Mesendoderm (in vitro differentiated cells): ENCODE measurements around the gene MVP.

Experiments used
- DNase-seq: peaks from one replicate; pipeline ENCODE4 v3.0.0; 2013
- H2AK5ac ChIP-seq: 2 replicates; pipeline ENCODE4 v1.6.1; 2013; ENCODE audit warnings: low read length, inconsistent platforms
- H2BK120ac ChIP-seq: 2 replicates; pipeline ENCODE4 v1.6.1; 2013; ENCODE audit warnings: low read depth, mild to moderate bottlenecking, low read length, moderate library complexity, mixed read lengths
- H2BK15ac ChIP-seq: replicated peaks from 2 replicates; pipeline ENCODE4 v1.6.1; 2013; ENCODE audit warnings: low read depth, mild to moderate bottlenecking, moderate library complexity
- H2BK5ac ChIP-seq: 2 replicates; pipeline ENCODE4 v1.6.1; 2013; ENCODE audit warnings: low read length, inconsistent platforms
- H3K18ac ChIP-seq: 2 replicates; pipeline ENCODE4 v1.6.1; 2013; ENCODE audit warnings: mild to moderate bottlenecking, low read length, mixed read lengths
- H3K23ac ChIP-seq: one replicate; pipeline ENCODE4 v1.6.1; 2013; ENCODE audit warnings: low read length
- H3K27ac ChIP-seq: 2 replicates; pipeline ENCODE4 v1.5.1; 2013; ENCODE audit warnings: low read depth, mild to moderate bottlenecking, inconsistent platforms, low read length, moderate library complexity
- H3K27me3 ChIP-seq: 2 replicates; pipeline ENCODE4 v1.6.1; 2013; ENCODE audit warnings: low read length, control low read depth, mild to moderate bottlenecking, inconsistent platforms; ENCODE audit not compliant: insufficient read depth, poor library complexity
- H3K36me3 ChIP-seq: 2 replicates; pipeline ENCODE4 v1.6.1; 2013; ENCODE audit warnings: low read length, inconsistent platforms; ENCODE audit not compliant: control insufficient read depth, insufficient read depth
- H3K4ac ChIP-seq: one replicate; pipeline ENCODE4 v1.6.1; 2013; ENCODE audit warnings: low read depth, mild to moderate bottlenecking, low read length, moderate library complexity
- H3K4me1 ChIP-seq: 2 replicates; pipeline ENCODE4 v1.6.1; 2013; ENCODE audit warnings: low read depth, low read length, inconsistent platforms; ENCODE audit not compliant: control insufficient read depth
- H3K4me2 ChIP-seq: 2 replicates; pipeline ENCODE4 v1.6.1; 2013; ENCODE audit warnings: low read length
- H3K4me3 ChIP-seq: 2 replicates; pipeline ENCODE4 v1.5.1; 2013; ENCODE audit warnings: mild to moderate bottlenecking, low read length
- H3K56ac ChIP-seq: one replicate; pipeline ENCODE4 v1.6.1; 2013; ENCODE audit warnings: low read length
- H3K79me1 ChIP-seq: 2 replicates; pipeline ENCODE4 v1.6.1; 2013; ENCODE audit warnings: low read length, inconsistent platforms
- H3K79me2 ChIP-seq: 2 replicates; pipeline ENCODE4 v1.6.1; 2013; ENCODE audit warnings: mild to moderate bottlenecking, low read length; ENCODE audit not compliant: control insufficient read depth, insufficient read depth
- H3K9ac ChIP-seq: 2 replicates; pipeline ENCODE4 v1.6.1; 2013; ENCODE audit warnings: low read length, inconsistent platforms
- H4K5ac ChIP-seq: one replicate; pipeline ENCODE4 v1.6.1; 2013; ENCODE audit warnings: low read length
- H4K8ac ChIP-seq: one replicate; pipeline ENCODE4 v1.6.1; 2013; ENCODE audit warnings: low read depth, mild to moderate bottlenecking, control low read depth, low read length, moderate library complexity
- WGBS: extraction: QIAGEN DNeasy Blood & Tissue Kit; methylation state at CpG from one replicate; pipeline ENCODE4 v1.1.7; 2013; ENCODE audit warnings: low lambda C conversion rate, missing lambda C conversion rate; ENCODE audit not compliant: insufficient coverage; ENCODE audit errors: extremely low coverage; 5-methylcytosine and 5-hydroxymethylcytosine counted together

The MVP gene

GRCh38 chr16:29858149-29858849 lies 38.0 kb downstream of the MVP start:
- no peak for DNase-seq
- no peak overlapping the region for H4K8ac ChIP-seq

GRCh38 chr16:29858974-29859373 lies 38.7 kb downstream of the MVP start:
- Histone ChIP-seq H3K56ac (no peak overlapping the region), H2AK5ac (no peak overlapping the region), H3K36me3 (no peaks in the 10 kb centered on the region), H3K23ac (no peak overlapping the region), H3K18ac (no peak overlapping the region), H3K9ac (no peak overlapping the region), H3K4me2 (no peak overlapping the region), H3K4ac (no peak overlapping the region), H4K8ac (no peak overlapping the region), H3K79me2 (peaks cover 4% of the 10 kb centered on the region), H3K27ac (no peak overlapping the region), H2BK15ac (no peak overlapping the region), H3K27me3 (no peaks in the 10 kb centered on the region), H3K4me1 (peaks cover 2% of the 10 kb centered on the region), H3K4me3 (no peak overlapping the region), H4K5ac (no peak overlapping the region), H3K79me1 (peaks cover 6% of the 10 kb centered on the region), H2BK120ac (no peak overlapping the region), H2BK5ac (no peak overlapping the region)
- WGBS = no CpG with 5 or more reads among the region's 19 CpGs
- no peak for DNase-seq

More at GRCh38 chr16:29858149-29858849, 38.0 kb downstream of the MVP start:
- no peak overlapping the region for H2AK5ac ChIP-seq
- H2BK5ac ChIP-seq = no peak overlapping the region
- no peak overlapping the region for H3K4me3 ChIP-seq
- no peak overlapping the region for H3K27ac ChIP-seq
- no peak overlapping the region for H3K4ac ChIP-seq
- no peak overlapping the region for H3K4me2 ChIP-seq
- no peak overlapping the region for H2BK120ac ChIP-seq
- no peak overlapping the region for H3K56ac ChIP-seq
- H3K27me3 ChIP-seq = no peaks in the 10 kb centered on the region
- H3K9ac ChIP-seq = no peak overlapping the region
- no peak overlapping the region for H2BK15ac ChIP-seq
- no peaks in the 10 kb centered on the region for H3K36me3 ChIP-seq
- H3K79me1 ChIP-seq = peaks cover 6% of the 10 kb centered on the region
- no peak overlapping the region for H3K18ac ChIP-seq
- H3K79me2 ChIP-seq = peaks cover 4% of the 10 kb centered on the region
- no peaks in the 10 kb centered on the region for H3K4me1 ChIP-seq
- no peak overlapping the region for H4K5ac ChIP-seq
- WGBS = no CpG with 5 or more reads among the region's 10 CpGs
- H3K23ac ChIP-seq = no peak overlapping the region

- Histone ChIP-seq H3K9ac (no peak overlapping the region), H3K56ac (no peak overlapping the region), H3K27me3 (no peaks in the 10 kb centered on the region), H3K23ac (no peak overlapping the region), H4K8ac (no peak overlapping the region), H2BK120ac (no peak overlapping the region), H3K18ac (no peak overlapping the region), H3K4me2 (no peak overlapping the region), H2AK5ac (no peak overlapping the region), H3K79me2 (peaks cover 4% of the 10 kb centered on the region), H3K4ac (no peak overlapping the region), H3K4me3 (no peak overlapping the region), H2BK5ac (no peak overlapping the region), H3K27ac (no peak overlapping the region), H3K4me1 (peaks cover 2% of the 10 kb centered on the region), H4K5ac (no peak overlapping the region), H3K36me3 (no peaks in the 10 kb centered on the region), H2BK15ac (no peak overlapping the region), H3K79me1 (peaks cover 6% of the 10 kb centered on the region)
- no CpG with 5 or more reads among the region's 9 CpGs for WGBS
- DNase-seq = no peak
These were observed 40.0 kb downstream of the MVP start for GRCh38 chr16:29860218-29860617.

- WGBS = no CpG with 5 or more reads among the region's 27 CpGs
- Histone ChIP-seq H3K36me3 (no peaks in the 10 kb centered on the region), H3K9ac (peak overlapping the region; percentile 92), H2AK5ac (no peak overlapping the region), H3K4me1 (peaks cover 2% of the 10 kb centered on the region), H3K27ac (peak overlapping the region; percentile 52), H2BK120ac (no peak overlapping the region), H3K79me1 (peaks cover 6% of the 10 kb centered on the region), H4K5ac (no peak overlapping the region), H3K23ac (peak overlapping the region; percentile 89), H3K27me3 (no peaks in the 10 kb centered on the region), H3K18ac (peak overlapping the region; percentile 29), H3K4ac (peak overlapping the region; percentile 22), H2BK5ac (no peak overlapping the region), H3K4me3 (peak overlapping the region; percentile 89), H4K8ac (no peak overlapping the region), H2BK15ac (no peak overlapping the region), H3K4me2 (peak overlapping the region; percentile 97), H3K56ac (peak overlapping the region; percentile 89), H3K79me2 (peaks cover 4% of the 10 kb centered on the region)
- DNase-seq = peak; percentile 27
These were observed 42.2 kb downstream of the MVP start for GRCh38 chr16:29862383-29862883.

GRCh38 chr16:29862884-29863668 lies 42.8 kb downstream of the MVP start, which contains the start of gene CDIPT:
CDIPT (minus strand) TSS chr16:29863226; CDS start chr16:29862857, 369 bp downstream.
- DNase-seq = peak; percentile 98
- H3K56ac ChIP-seq = peak within 1 kb of the TSS; percentile 89

More at GRCh38 chr16:29862884-29863668, 42.8 kb downstream of the MVP start, which contains the start of gene CDIPT:
- H3K36me3 ChIP-seq = no peaks in the 10 kb centered on the region
- H4K5ac ChIP-seq = no peak within 1 kb of the TSS
- no peak within 1 kb of the TSS for H4K8ac ChIP-seq
- H2BK15ac ChIP-seq = no peak within 1 kb of the TSS
- peak within 1 kb of the TSS; percentile 89 for H3K23ac ChIP-seq
- H3K79me1 ChIP-seq = peaks cover 6% of the 10 kb centered on the region
- peak within 1 kb of the TSS; percentile 29 for H3K18ac ChIP-seq
- peak within 1 kb of the TSS; percentile 92 for H3K9ac ChIP-seq
- peaks cover 2% of the 10 kb centered on the region for H3K4me1 ChIP-seq
- H2BK5ac ChIP-seq = peak within 1 kb of the TSS; percentile 29
- no peaks in the 10 kb centered on the region for H3K27me3 ChIP-seq
- no peak within 1 kb of the TSS for H2AK5ac ChIP-seq
- peak within 1 kb of the TSS; percentile 22 for H3K4ac ChIP-seq
- H3K4me2 ChIP-seq = peak within 1 kb of the TSS; percentile 97
- peak within 1 kb of the TSS; percentile 89 for H3K4me3 ChIP-seq
- H3K79me2 ChIP-seq = peaks cover 4% of the 10 kb centered on the region
- no peak within 1 kb of the TSS for H2BK120ac ChIP-seq
- peak within 1 kb of the TSS; percentile 52 for H3K27ac ChIP-seq
- no CpG with 5 or more reads among the region's 57 CpGs for WGBS
